Natural killer cell (primary cell): Measurements from ENCODE around the gene PLEKHG4B. TPM values are rescaled to one million over a fixed set of nuclear protein-coding genes. Genes with fewer than 3 reads are reported as not detected.

Experiments
- ATAC-seq, 3 donors: fragments of 150-1000 bp in 2 of 3; fragments of 200-7000 bp in 1 of 3; cut with Tn5 transposase; 1 replicate in 1 of 3; 2 replicates in 2 of 3; pipeline ENCODE4 v1.10.0; 2021; ENCODE audit warnings: mild to moderate bottlenecking in 2 of 3, moderate library complexity in 2 of 3
- DNase-seq, 2 donors: peaks; one replicate each; pipeline versions ENCODE4 v3.0.0 to v3.0.0-alpha.2; 2013 to 2021; ENCODE audit warnings: mixed read lengths in 1 of 2
- H3K27ac ChIP-seq: one replicate; pipeline ENCODE4 v1.5.1; 2013; ENCODE audit warnings: mild to moderate bottlenecking, low read length
- H3K27me3 ChIP-seq: one replicate; pipeline ENCODE4 v1.6.1; 2013; ENCODE audit warnings: low read length; ENCODE audit not compliant: control insufficient read depth, insufficient read depth
- H3K36me3 ChIP-seq: one replicate; pipeline ENCODE4 v1.6.1; 2013; ENCODE audit warnings: low read length; ENCODE audit not compliant: control insufficient read depth, insufficient read depth
- H3K4me1 ChIP-seq: one replicate; pipeline ENCODE4 v1.6.1; 2013; ENCODE audit warnings: low read length; ENCODE audit not compliant: control insufficient read depth, insufficient read depth
- H3K4me3 ChIP-seq: one replicate; pipeline ENCODE4 v1.5.1; 2013; ENCODE audit warnings: low read length
- H3K9me3 ChIP-seq: one replicate; pipeline ENCODE4 v1.6.1; 2013; ENCODE audit warnings: low read length; ENCODE audit not compliant: control insufficient read depth, insufficient read depth
- H3K27ac Mint-ChIP-seq, 2 donors: one replicate each; pipeline ENCODE4 v1.8.0; 2022; ENCODE audit warnings: mild to moderate bottlenecking in 2 of 2, mixed read lengths in 2 of 2, moderate library complexity in 1 of 2
- H3K27me3 Mint-ChIP-seq, 2 donors: one replicate each; pipeline ENCODE4 v1.8.0; 2022; ENCODE audit warnings: low read depth in 2 of 2, mixed read lengths in 2 of 2
- H3K36me3 Mint-ChIP-seq: one replicate; pipeline ENCODE4 v1.8.0; 2022; ENCODE audit warnings: mixed read lengths
- H3K4me1 Mint-ChIP-seq, 2 donors: one replicate each; pipeline ENCODE4 v1.8.0; 2022; ENCODE audit warnings: mixed read lengths in 2 of 2
- H3K4me3 Mint-ChIP-seq: one replicate; pipeline ENCODE4 v1.8.0; 2022; ENCODE audit warnings: mild to moderate bottlenecking, moderate library complexity, mixed read lengths
- H3K9me3 Mint-ChIP-seq, 2 donors: one replicate each; pipeline ENCODE4 v1.8.0; 2022; ENCODE audit warnings: mixed read lengths in 2 of 2
- whole genome bisulfite sequencing: methylation state at CpG from one replicate; pipeline ENCODE4 v1.1.7; 2013; ENCODE audit warnings: missing lambda C conversion rate; ENCODE audit not compliant: insufficient coverage; 5-methylcytosine and 5-hydroxymethylcytosine counted together
- intact Hi-C: fragments of 100-400 bp; cut with micrococcal nuclease; formaldehyde crosslinking; loops from one replicate; pipeline ENCODE4 v1.14.2; 2022
- total RNA-seq, 4 donors: library from RNA; stranded (reverse); fragments of 120-200 nt in 1 of 4; gene quantifications; one replicate each; pipeline versions ENCODE4 v1.2.3 to v1.2.4, GENCODE V29; 2013 to 2022
- TF ChIP-seq, protein P1 (sequence below): fragments of 200-600 bp; IDR thresholded peaks from one replicate; pipeline ENCODE4 v1.8.0; 2022; ENCODE audit warnings: antibody characterized with exemption

The PLEKHG4B gene
- total RNA-seq, 3 donors from 2014 or later (not counting 1 experiment from before 2014, with no cell fraction given): 0.07 TPM; not detected in 2

GRCh38 chr5:155651-156410, 63.9 kb downstream of the PLEKHG4B start:
- Histone ChIP-seq H3K4me1 (no peaks in the 10 kb centered on the region), H3K4me3 (no peak overlapping the region), H3K9me3 (no peaks in the 10 kb centered on the region), H3K27me3 (no peaks in the 10 kb centered on the region), H3K36me3 (no peaks in the 10 kb centered on the region), H3K27ac (no peak overlapping the region)
- Mint-ChIP-seq H3K27ac (no peak overlapping the region), H3K36me3 (no peaks in the 10 kb centered on the region), H3K9me3 (no peaks in the 10 kb centered on the region), H3K27me3 (peaks cover 11 to 16% of the 10 kb centered on the region in 2 donors), H3K4me1 (no peaks in the 10 kb centered on the region), H3K4me3 (no peak overlapping the region)
- no peak for ATAC-seq
- intact Hi-C loops: no loop called here
- 92% methylated on average over 23 of the region's 23 CpGs for WGBS
- DNase-seq: no peak
- TF ChIP-seq, protein P1, sequence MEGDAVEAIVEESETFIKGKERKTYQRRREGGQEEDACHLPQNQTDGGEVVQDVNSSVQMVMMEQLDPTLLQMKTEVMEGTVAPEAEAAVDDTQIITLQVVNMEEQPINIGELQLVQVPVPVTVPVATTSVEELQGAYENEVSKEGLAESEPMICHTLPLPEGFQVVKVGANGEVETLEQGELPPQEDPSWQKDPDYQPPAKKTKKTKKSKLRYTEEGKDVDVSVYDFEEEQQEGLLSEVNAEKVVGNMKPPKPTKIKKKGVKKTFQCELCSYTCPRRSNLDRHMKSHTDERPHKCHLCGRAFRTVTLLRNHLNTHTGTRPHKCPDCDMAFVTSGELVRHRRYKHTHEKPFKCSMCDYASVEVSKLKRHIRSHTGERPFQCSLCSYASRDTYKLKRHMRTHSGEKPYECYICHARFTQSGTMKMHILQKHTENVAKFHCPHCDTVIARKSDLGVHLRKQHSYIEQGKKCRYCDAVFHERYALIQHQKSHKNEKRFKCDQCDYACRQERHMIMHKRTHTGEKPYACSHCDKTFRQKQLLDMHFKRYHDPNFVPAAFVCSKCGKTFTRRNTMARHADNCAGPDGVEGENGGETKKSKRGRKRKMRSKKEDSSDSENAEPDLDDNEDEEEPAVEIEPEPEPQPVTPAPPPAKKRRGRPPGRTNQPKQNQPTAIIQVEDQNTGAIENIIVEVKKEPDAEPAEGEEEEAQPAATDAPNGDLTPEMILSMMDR: no peak

- Histone ChIP-seq H3K36me3 (no peaks in the 10 kb centered on the region), H3K4me3 (no peak overlapping the region), H3K27me3 (no peaks in the 10 kb centered on the region), H3K4me1 (no peaks in the 10 kb centered on the region), H3K9me3 (no peaks in the 10 kb centered on the region), H3K27ac (no peak overlapping the region)
- DNase-seq: no peak
- no peak overlapping the region for H3K4me3 Mint-ChIP-seq
- TF ChIP-seq, protein P1: no peak
- WGBS: 89% methylated on average over 17 of the region's 17 CpGs
- H3K27ac Mint-ChIP-seq: no peak overlapping the region
- H3K4me1 Mint-ChIP-seq: no peaks in the 10 kb centered on the region
- no peaks in the 10 kb centered on the region for H3K36me3 Mint-ChIP-seq
- intact Hi-C loops: no loop called here
- peaks cover 11 to 19% of the 10 kb centered on the region in 2 donors for H3K27me3 Mint-ChIP-seq
- no peaks in the 10 kb centered on the region for H3K9me3 Mint-ChIP-seq
- ATAC-seq: no peak
Measured at GRCh38 chr5:156411-157072, 64.6 kb downstream of the PLEKHG4B start.

DNA sequence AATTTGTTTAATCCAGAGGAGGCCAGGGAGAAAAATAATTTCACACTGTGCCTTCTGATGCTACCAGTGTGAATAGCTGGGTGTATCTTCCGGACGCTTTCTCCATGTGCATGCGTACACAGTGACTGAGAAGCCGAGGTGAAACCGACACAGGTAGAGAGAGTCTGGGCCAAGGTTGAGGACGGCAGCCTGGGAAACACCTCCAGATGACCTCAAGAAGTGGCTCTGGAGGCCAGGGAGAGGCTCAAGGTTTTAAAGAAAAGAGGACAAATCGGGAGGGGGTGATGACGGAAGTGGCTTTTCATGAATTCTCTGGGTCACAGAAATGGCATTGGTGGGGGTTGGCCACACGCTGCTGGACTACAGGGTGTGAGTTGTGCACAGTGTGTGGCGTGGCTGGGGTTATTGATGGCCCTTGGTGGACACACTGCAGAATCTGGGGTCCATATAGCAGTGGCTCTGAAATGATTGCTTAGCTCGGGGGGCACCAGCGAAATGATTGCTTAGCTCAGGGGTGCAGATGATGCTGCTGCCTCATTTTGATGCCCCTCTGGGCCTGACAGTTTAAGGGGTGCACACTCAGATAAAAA, 65.3 kb downstream of the PLEKHG4B start:
- Histone ChIP-seq H3K27ac (no peak overlapping the region), H3K36me3 (no peaks in the 10 kb centered on the region), H3K4me1 (no peaks in the 10 kb centered on the region), H3K9me3 (no peaks in the 10 kb centered on the region), H3K27me3 (no peaks in the 10 kb centered on the region), H3K4me3 (no peak overlapping the region)
- 90% methylated on average over 12 of the region's 12 CpGs for WGBS
- H3K36me3 Mint-ChIP-seq: no peaks in the 10 kb centered on the region
- H3K27me3 Mint-ChIP-seq: peaks cover 11 to 19% of the 10 kb centered on the region in 2 donors
- ATAC-seq: no peak
- no peaks in the 10 kb centered on the region for H3K4me1 Mint-ChIP-seq
- no peaks in the 10 kb centered on the region for H3K9me3 Mint-ChIP-seq
- H3K27ac Mint-ChIP-seq: no peak overlapping the region
- intact Hi-C loops: no loop called here
- no peak for DNase-seq
- H3K4me3 Mint-ChIP-seq: no peak overlapping the region
- TF ChIP-seq, protein P1: no peak
